Colonic mucosa (tissue), 4 donors: Measurements from ENCODE around the gene MLPH. TPM values are rescaled to one million over a fixed set of nuclear protein-coding genes. Genes with fewer than 3 reads are reported as not detected.

Source experiments
- DNase-seq: peaks from one replicate; pipeline ENCODE4 v3.0.0-alpha.2; 2020
- H3K27ac ChIP-seq: fragments of 200-600 bp; one replicate; pipeline ENCODE4 v1.8.0; 2021
- H3K27me3 ChIP-seq: fragments of 200-600 bp; one replicate; pipeline ENCODE4 v1.8.0; 2021
- H3K36me3 ChIP-seq: fragments of 200-600 bp; one replicate; pipeline ENCODE4 v1.8.0; 2021
- H3K4me1 ChIP-seq: fragments of 200-600 bp; one replicate; pipeline ENCODE4 v1.8.0; 2021; ENCODE audit warnings: mild to moderate bottlenecking
- H3K4me3 ChIP-seq: fragments of 200-600 bp; one replicate; pipeline ENCODE4 v1.8.0; 2021
- H3K9ac ChIP-seq, 2 donors: one replicate each; pipeline ENCODE4 v1.7.0; 2013; ENCODE audit warnings: control low read depth in 2 of 2, low read depth in 2 of 2, low read length in 2 of 2
- H3K9me3 ChIP-seq: fragments of 200-600 bp; one replicate; pipeline ENCODE4 v1.8.0; 2021
- CTCF ChIP-seq: fragments of 200-600 bp; IDR thresholded peaks from one replicate; pipeline ENCODE4 v1.8.0; 2022; ENCODE audit warnings: antibody characterized with exemption, mild to moderate bottlenecking
- intact Hi-C: fragments of 100-400 bp; cut with DNase I; formaldehyde crosslinking; loops from one replicate; pipeline ENCODE4 v1.14.1; 2022
- total RNA-seq, 2 donors: library from RNA; stranded (reverse); fragmentation: NEBNext Ultra II Directional in 1 of 2; extraction: Animal tissue kit (Norgen Biotek cat#: 25700) in 1 of 2; gene quantifications; one replicate each; pipeline ENCODE4 v1.2.1, GENCODE V29; 2021
- donor health status: healthy.
- donor health status: DM: no; HTN: no; CAD: no.
- donor health status: DM: no; HTN: no; CAD: no.

MLPH gene
- total RNA-seq, 2 donors from 2014 or later, result 87.9 to 111 TPM

GRCh38 chr2:237485844-237486243 is 1.2 kb upstream of the MLPH start:
- Histone ChIP-seq H3K36me3 (no peaks in the 10 kb centered on the region), H3K9me3 (no peaks in the 10 kb centered on the region), H3K9ac (peak overlapping the region in 1 of 2 donors; percentile 76), H3K4me1 (no peaks in the 10 kb centered on the region), H3K4me3 (peak overlapping the region; percentile 42), H3K27ac (no peak overlapping the region), H3K27me3 (peaks cover 10% of the 10 kb centered on the region)
- no peak for TF ChIP-seq CTCF
- intact Hi-C loops, result no loop called here
- DNase-seq, result no peak

GRCh38 chr2:237486334-237486818 is 675 bp upstream of the MLPH start:
- H3K4me3 ChIP-seq, result peak overlapping the region; percentile 42
- no peaks in the 10 kb centered on the region for H3K36me3 ChIP-seq
- no peak for DNase-seq
- intact Hi-C loops, result no loop called here
- H3K9me3 ChIP-seq, result no peaks in the 10 kb centered on the region
- TF ChIP-seq CTCF, result no peak
- H3K4me1 ChIP-seq, result no peaks in the 10 kb centered on the region
- peak overlapping the region; percentile 56 to 76 for H3K9ac ChIP-seq
- no peak overlapping the region for H3K27ac ChIP-seq
- peaks cover 10% of the 10 kb centered on the region for H3K27me3 ChIP-seq

GRCh38 chr2:237487496-237487895 is 445 bp downstream of the MLPH start:
- peak overlapping the region; percentile 76 for H3K27ac ChIP-seq
- DNase-seq, result no peak
- no peaks in the 10 kb centered on the region for H3K36me3 ChIP-seq
- intact Hi-C loops, result no loop called here
- H3K4me1 ChIP-seq, result no peaks in the 10 kb centered on the region
- H3K9me3 ChIP-seq, result no peaks in the 10 kb centered on the region
- no peak for TF ChIP-seq CTCF
- H3K4me3 ChIP-seq, result peak overlapping the region; percentile 42
- peaks cover 10% of the 10 kb centered on the region for H3K27me3 ChIP-seq
- H3K9ac ChIP-seq, result peak overlapping the region; percentile 52 to 76

- H3K4me3 ChIP-seq, result no peak overlapping the region
- no peaks in the 10 kb centered on the region for H3K9me3 ChIP-seq
- peaks cover 10% of the 10 kb centered on the region for H3K27me3 ChIP-seq
- no peak for TF ChIP-seq CTCF
- H3K9ac ChIP-seq, result peak overlapping the region in 1 of 2 donors; percentile 76
- H3K4me1 ChIP-seq, result no peaks in the 10 kb centered on the region
- no peak for DNase-seq
- peak overlapping the region; percentile 76 for H3K27ac ChIP-seq
- no peaks in the 10 kb centered on the region for H3K36me3 ChIP-seq
- intact Hi-C loops, result no loop called here
These were observed 1.2 kb downstream of the MLPH start for GRCh38 chr2:237488295-237488694.

- no peak for TF ChIP-seq CTCF
- Histone ChIP-seq H3K9ac (peak overlapping the region; percentile 48 to 64), H3K27ac (peak overlapping the region; percentile 76), H3K4me1 (no peaks in the 10 kb centered on the region), H3K36me3 (no peaks in the 10 kb centered on the region), H3K9me3 (no peaks in the 10 kb centered on the region), H3K27me3 (peaks cover 10% of the 10 kb centered on the region), H3K4me3 (no peak overlapping the region)
- intact Hi-C loops, result no loop called here
- DNase-seq, result peak; percentile 87
These were observed 2.1 kb downstream of the MLPH start for GRCh38 chr2:237488901-237489860.
